ENCODE results near the gene NR6A1.
"Not testable (repeated sequence)": the region's sequence is repeated elsewhere in the genome, so short reads cannot be mapped to it uniquely, and the experiment has no call there.

Gene NR6A1

GRCh38 chr9:124776954-124777648 is 6.0 kb upstream of the NR6A1 start, which contains the start of gene OLFML2A:
TSS of gene OLFML2A (plus strand) at chr9:124777133. CDS start at chr9:124777271, 138 bp downstream.
- TF ChIP-seq CTCF (IDR thresholded peaks at IDR 0.05; ENCODE audit: unreplicated experiment in 3 of 3): peak; percentile 33 to 54 (median 37)
- H3K27ac Mint-ChIP-seq: peak within 1 kb of the TSS; percentile 63 to 79 (median 78)
- H3K9me3 Mint-ChIP-seq: no peaks in the 10 kb centered on the region

GRCh38 chr9:124776618-124776953 is 5.5 kb upstream of the NR6A1 start:
- peak overlapping the region; percentile 83 to 94 (median 92) for H3K4me3 Mint-ChIP-seq
- peaks cover 34% of the 10 kb centered on the region for H3K27me3 Mint-ChIP-seq (ENCODE audit: low read depth)
- TF ChIP-seq CTCF (IDR thresholded peaks at IDR 0.05; ENCODE audit: unreplicated experiment in 3 of 3): no peak
- peaks cover 52% of the 10 kb centered on the region for H3K4me1 Mint-ChIP-seq
- peak overlapping the region in 2 of 3 experiments; percentile 73 to 75 for H3K27ac Mint-ChIP-seq
- H3K9me3 Mint-ChIP-seq: no peaks in the 10 kb centered on the region
- H3K36me3 Mint-ChIP-seq (ENCODE audit: low read depth): no peaks in the 10 kb centered on the region

More at GRCh38 chr9:124776954-124777648, 6.0 kb upstream of the NR6A1 start, which contains the start of gene OLFML2A:
- H3K4me1 Mint-ChIP-seq: peaks cover 56% of the 10 kb centered on the region
- H3K36me3 Mint-ChIP-seq (ENCODE audit: low read depth): no peaks in the 10 kb centered on the region
- peaks cover 32% of the 10 kb centered on the region for H3K27me3 Mint-ChIP-seq (ENCODE audit: low read depth)
- H3K4me3 Mint-ChIP-seq: peak within 1 kb of the TSS; percentile 83 to 94 (median 92)

GRCh38 chr9:124774129-124774978 is 3.2 kb upstream of the NR6A1 start:
- peaks cover 48% of the 10 kb centered on the region for H3K27me3 Mint-ChIP-seq (ENCODE audit: low read depth)
- no peaks in the 10 kb centered on the region for H3K9me3 Mint-ChIP-seq
- H3K4me1 Mint-ChIP-seq: peaks cover 36% of the 10 kb centered on the region
- H3K27ac Mint-ChIP-seq: peak overlapping the region in 2 of 3 experiments; percentile 57 to 66
- TF ChIP-seq CTCF (IDR thresholded peaks at IDR 0.05; ENCODE audit: unreplicated experiment in 3 of 3): peak; percentile 82 to 88 (median 87)
- H3K36me3 Mint-ChIP-seq (ENCODE audit: low read depth): no peaks in the 10 kb centered on the region
- peak overlapping the region; percentile 64 to 81 (median 65) for H3K4me3 Mint-ChIP-seq

- H3K4me1 Mint-ChIP-seq: peaks cover 35% of the 10 kb centered on the region
- no peaks in the 10 kb centered on the region for H3K9me3 Mint-ChIP-seq
Measured at GRCh38 chr9:124773473-124774128, 2.5 kb upstream of the NR6A1 start.

GRCh38 chr9:124772877-124773276 is 1.8 kb upstream of the NR6A1 start:
- H3K36me3 Mint-ChIP-seq (ENCODE audit: low read depth); H3K9me3 Mint-ChIP-seq: not testable (repeated sequence)
- H3K4me1 Mint-ChIP-seq: peaks cover 33% of the 10 kb centered on the region
- H3K4me3 Mint-ChIP-seq: peak overlapping the region; percentile 72 to 93 (median 92)
- H3K27ac Mint-ChIP-seq: peak overlapping the region in 2 of 3 experiments; percentile 99
- H3K27me3 Mint-ChIP-seq (ENCODE audit: low read depth): peaks cover 62% of the 10 kb centered on the region

More at GRCh38 chr9:124773473-124774128, 2.5 kb upstream of the NR6A1 start:
- H3K27me3 Mint-ChIP-seq (ENCODE audit: low read depth): peaks cover 55% of the 10 kb centered on the region
- no peaks in the 10 kb centered on the region for H3K36me3 Mint-ChIP-seq (ENCODE audit: low read depth)
- TF ChIP-seq CTCF (IDR thresholded peaks at IDR 0.05; ENCODE audit: unreplicated experiment in 3 of 3): no peak
- H3K4me3 Mint-ChIP-seq: peak overlapping the region; percentile 40 to 81 (median 65)
- H3K27ac Mint-ChIP-seq: peak overlapping the region in 1 of 3 experiments; percentile 17

All from nephron (organoid).